Right renal pelvis (tissue), 4 donors: ENCODE data around the gene CNNM3. TPM values are rescaled to one million over a fixed set of nuclear protein-coding genes. Genes with fewer than 3 reads are reported as not detected.

Experiments
- DNase-seq, 4 donors: peaks; one replicate each; pipeline ENCODE4 v3.0.0-alpha.2; 2013; ENCODE audit warnings: low read depth in 4 of 4, low spot score in 3 of 4, missing footprints in 1 of 4
- polyA plus RNA-seq, 4 donors: library from polyadenylated mRNA; unstranded; fragments of 120-200 nt; gene quantifications; one replicate each; pipeline ENCODE4 v1.2.1, GENCODE V29; 2013; ENCODE audit not compliant: insufficient read length in 4 of 4

Gene CNNM3
- polyA plus RNA-seq, 4 donors, result 29.5 to 40.1 (median 32.7) TPM

DNA sequence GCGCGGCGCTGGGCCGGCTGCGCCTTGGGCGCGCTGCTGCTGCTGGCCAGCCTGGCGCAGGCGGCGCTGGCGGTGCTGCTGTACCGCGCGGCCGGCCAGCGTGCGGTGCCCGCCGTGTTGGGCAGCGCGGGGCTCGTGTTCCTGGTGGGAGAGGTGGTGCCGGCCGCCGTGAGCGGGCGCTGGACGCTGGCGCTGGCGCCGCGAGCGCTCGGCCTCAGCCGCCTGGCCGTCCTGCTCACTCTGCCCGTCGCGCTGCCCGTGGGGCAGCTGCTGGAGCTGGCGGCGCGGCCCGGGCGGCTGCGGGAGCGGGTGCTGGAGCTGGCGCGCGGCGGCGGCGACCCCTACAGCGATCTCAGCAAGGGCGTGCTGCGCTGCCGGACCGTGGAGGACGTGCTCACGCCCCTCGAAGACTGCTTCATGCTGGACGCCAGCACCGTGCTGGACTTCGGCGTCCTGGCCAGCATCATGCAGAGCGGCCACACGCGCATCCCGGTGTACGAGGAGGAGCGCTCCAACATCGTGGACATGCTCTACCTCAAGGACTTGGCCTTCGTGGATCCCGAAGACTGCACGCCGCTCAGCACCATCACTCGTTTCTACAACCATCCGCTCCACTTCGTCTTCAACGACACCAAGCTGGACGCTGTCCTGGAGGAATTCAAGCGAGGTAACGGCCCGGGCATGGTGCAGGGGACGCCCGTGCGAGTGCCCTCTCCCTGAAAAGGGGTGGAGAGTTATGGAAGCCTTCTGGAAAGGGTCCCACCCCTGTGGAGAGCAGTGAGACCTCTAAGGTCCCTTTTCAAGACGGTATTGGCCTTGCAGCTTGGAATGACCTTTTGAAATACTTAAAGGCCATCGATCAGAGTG, 1.0 kb downstream of the CNNM3 start:
- DNase-seq, result no peak

- DNase-seq, result no peak
Measured at GRCh38 chr2:96817882-96818281, 1.8 kb downstream of the CNNM3 start.

DNA sequence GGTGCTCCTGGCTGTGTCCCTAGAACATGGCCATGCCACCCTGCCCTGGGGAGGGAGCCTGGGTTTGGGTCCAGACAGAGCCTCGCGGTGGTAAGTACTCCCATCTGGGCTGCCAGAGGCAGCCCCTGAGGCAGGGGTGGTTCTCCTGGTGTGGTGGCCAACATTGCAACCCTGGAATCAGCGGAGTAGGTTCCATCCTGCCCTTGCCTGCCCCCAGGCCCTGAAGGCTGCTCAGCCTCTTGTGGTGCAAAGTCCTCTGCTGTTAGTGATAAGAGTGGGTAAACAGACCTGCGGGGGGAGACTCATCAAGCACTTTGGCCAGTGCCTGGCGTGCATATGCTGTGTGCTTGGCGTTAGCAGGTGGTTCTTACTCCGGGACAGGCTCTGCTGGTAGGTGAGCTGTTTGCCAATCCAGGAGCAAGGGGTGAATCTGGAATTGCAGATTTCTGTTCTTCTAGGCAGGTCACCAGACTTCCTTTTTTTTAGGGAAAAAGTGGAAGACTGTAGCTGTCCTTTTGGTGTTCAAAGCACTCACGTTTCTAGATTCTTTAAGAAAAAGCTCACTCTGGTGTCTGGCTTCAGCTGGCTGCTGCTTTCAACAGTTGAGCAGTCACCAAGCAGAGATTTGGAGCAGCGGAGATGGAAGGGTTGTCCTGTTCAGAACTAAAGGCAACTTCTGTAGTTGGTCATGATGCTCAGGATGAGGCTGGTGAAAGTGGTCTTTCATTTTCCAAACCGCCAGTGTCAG, 3.2 kb downstream of the CNNM3 start:
- DNase-seq, result no peak

- DNase-seq, result no peak
Measured at GRCh38 chr2:96819876-96820511, 3.9 kb downstream of the CNNM3 start.

GRCh38 chr2:96821113-96821675, 5.1 kb downstream of the CNNM3 start:
- DNase-seq, result no peak

GRCh38 chr2:96822786-96823185, 6.7 kb downstream of the CNNM3 start:
- DNase-seq, result no peak

GRCh38 chr2:96823198-96823597, 7.1 kb downstream of the CNNM3 start:
- no peak for DNase-seq

GRCh38 chr2:96824079-96824870, 8.2 kb downstream of the CNNM3 start:
- no peak for DNase-seq

DNA sequence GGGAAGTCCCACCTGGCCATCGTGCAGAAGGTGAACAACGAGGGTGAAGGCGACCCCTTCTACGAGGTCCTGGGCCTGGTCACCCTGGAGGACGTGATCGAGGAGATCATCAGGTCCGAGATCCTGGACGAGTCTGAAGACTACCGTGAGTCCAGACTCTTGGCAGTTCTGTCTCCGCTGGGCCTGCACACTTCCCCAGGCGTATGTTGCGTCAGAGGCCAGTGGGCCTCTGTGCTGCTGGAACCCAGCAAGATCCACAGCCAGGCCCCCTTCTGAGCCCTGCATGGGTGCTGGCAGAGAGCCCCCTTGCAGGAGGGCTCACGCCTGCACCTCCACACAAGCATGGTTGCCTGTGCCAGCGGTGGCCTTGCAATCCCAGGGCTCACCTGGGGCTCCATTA, 9.0 kb downstream of the CNNM3 start:
- DNase-seq, result no peak

- no peak for DNase-seq
Measured at GRCh38 chr2:96826546-96827278, 10.6 kb downstream of the CNNM3 start.

DNA sequence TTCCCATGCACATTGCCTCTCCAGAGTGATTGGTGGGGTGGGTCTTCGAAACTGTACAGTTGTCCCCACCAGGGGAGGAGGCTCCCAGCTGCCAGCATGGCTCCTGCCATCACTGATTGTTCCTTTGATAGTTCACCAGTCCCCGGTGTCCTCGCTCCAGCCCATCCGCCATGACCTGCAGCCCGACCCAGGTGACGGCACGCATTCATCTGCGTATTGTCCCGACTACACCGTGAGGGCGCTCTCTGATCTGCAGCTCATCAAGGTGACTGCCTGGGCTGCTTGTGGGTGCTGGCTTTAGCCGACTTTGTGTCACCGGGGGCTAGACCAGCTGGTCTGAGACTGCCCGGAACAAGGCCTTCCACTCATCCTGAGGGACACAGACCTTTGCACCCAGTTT, 12.4 kb downstream of the CNNM3 start:
- DNase-seq, result no peak

DNA sequence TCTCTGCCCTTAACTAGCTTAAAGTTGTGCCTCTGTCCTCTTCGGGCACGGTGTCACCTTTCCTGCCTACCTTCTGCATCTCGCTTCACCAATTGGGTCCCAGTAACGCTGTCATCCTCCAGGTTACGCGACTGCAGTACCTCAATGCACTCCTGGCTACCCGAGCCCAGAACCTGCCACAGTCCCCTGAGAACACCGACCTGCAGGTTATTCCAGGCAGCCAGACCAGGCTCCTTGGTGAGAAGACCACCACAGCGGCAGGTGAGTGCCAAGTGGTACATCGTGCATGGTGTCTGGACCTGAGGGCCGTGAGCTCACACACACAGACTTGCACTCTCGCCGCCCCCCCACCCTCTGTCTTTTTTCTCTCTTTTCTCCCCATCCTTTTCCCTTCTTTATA, 12.8 kb downstream of the CNNM3 start:
- DNase-seq, result no peak

DNA sequence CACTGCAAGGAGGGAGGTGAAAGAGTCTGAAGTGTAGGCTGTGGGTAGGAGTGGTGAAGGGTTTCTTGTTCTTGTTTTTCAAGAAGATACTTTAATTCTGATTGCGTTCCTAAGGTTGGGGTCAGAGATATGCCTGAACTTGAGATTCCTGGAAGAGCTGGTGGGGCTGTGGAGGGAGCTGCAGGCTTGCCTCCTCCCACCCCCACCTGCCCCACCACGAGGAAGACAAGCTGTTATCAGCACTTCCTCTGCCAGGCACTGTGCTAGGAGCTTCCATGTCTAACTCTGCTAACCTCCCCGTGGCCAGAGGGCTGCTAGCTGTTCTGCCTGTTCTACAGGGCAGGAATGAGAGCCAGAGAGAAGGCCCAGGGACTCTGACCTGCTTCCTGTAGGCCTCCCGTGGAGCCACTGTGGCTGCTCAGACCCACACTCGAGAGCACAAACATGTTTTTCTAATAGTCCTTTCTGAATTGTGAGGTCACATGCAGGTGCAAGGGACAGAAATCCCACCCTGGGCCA, 14.0 kb downstream of the CNNM3 start:
- no peak for DNase-seq

GRCh38 chr2:96831679-96832078, 15.6 kb downstream of the CNNM3 start:
- DNase-seq, result no peak

GRCh38 chr2:96832408-96832753, 16.3 kb downstream of the CNNM3 start:
- no peak for DNase-seq

DNA sequence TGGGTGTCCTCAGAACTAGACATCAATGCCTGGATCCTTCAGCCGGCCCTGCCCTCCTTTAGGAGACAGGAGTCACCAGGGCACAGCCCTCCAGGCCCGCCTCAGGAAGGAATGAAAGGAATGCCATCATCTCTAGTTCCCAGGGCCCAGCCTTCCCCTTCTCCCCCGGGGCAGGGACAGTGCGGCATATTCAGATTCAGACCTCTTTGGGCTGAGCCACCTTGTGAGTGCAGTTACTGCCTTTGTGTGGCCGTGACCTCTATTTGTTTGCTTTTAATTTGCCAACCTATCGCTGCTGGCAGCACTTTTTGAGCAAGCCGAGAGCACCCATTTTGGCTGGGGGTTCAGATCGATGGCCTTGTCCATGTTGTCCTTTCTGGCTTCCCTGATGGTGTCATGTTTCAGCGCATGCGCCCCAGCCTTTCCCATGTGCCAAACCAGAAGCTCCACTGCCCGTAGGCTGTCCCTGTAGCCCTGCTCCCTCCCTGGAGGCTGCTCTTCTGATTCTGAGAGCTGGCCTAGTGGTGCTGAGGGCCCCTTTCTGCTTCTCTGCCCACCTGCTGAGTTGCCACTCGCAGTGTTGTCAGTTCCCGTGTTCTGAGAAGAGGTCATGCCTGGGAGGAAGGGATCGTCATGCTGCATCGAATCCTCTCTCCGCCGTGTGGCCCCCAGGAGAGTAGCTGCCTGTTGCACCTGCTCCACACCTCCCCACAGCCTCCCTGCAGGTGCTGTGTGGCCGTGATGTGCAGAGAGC, 16.9 kb downstream of the CNNM3 start:
- DNase-seq, result peak in 1 of 4 donors; percentile 62

DNA sequence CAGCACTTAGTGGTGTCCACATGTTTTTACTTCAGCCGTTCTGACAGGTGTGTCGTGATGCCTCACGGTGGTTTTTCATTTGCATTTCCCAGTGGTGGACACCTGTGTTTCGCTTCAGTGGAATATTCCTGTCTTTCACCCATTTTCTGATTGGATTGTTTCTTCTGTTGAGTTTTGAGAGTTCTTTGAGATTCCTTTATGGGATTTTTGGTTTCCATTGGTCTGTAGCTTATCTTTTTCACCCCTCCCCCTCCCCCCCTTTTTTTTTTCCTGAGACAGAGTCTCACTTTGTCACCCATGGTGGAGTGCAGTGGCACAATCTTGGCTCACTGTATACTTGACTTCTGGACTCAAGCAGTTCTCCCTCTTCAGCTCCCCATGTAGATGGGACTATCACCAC, 19.8 kb downstream of the CNNM3 start:
- no peak for DNase-seq

GRCh38 chr2:96837575-96837974, 21.5 kb downstream of the CNNM3 start:
- DNase-seq, result no peak
